ENCODE results near the gene CSPG4. TPM values are rescaled to one million over a fixed set of nuclear protein-coding genes. Genes with fewer than 3 reads are reported as not detected.

Gene CSPG4
- total and polyA plus RNA-seq, 10 of the 15 experiments (the other 5 are each of a cell fraction or from before 2014, with no cell fraction given): 0.02 to 2.2 (median 0.76) TPM

DNA sequence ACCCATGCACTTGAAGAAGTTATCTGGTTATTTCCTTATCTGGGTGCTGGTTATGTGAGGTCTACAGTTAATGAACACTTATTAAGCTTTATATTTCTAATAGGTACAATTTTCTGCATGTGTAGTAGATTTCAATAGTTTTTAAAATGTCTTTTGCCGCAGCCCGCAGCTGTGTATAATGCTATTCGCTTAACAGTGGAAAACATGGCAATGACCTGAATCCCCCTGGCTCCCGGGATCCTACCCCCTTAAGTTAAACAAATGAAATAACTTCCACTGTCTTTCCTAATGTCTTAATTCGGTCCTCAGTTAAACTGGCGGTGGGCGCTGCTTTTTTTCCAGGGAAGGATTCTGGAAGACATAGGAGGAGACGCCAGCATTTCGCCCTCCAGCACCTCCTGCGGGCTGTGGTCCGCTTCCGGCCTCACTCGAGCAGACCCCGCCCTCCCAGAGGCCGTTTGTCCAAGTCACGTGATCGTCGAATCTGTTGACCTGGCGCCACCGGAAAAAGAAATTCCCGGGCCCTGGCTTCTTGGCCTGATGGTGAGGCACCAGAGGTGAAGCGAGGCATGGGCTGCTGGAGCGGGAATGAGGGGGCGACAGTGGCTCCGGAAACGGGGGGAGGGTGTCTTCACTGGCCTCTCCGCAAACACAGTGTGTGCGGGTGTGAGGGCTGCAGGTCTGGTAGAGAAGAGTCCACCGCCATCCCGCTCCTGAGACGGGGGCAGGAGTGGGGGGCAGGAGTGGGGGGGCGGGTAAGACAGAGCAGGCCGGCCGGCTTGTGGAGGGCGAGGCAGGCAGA lies 45.6 kb upstream of the CSPG4 start (continued):
- TF ChIP-seq, protein P1, sequence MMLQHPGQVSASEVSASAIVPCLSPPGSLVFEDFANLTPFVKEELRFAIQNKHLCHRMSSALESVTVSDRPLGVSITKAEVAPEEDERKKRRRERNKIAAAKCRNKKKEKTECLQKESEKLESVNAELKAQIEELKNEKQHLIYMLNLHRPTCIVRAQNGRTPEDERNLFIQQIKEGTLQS (IDR thresholded peaks at IDR 0.05; ENCODE audit: borderline replicate concordance, extremely low read depth, low read depth, low read length): peak; percentile 52; the same call in 1 of the 2 replicates
- TF ChIP-seq FOS (IDR thresholded peaks at IDR 0.05; ENCODE audit: borderline replicate concordance, extremely low read depth, insufficient read length) (no peak), IKZF1 (conservative IDR thresholded peaks at IDR 0.05) (peak; percentile 80; the same call in 1 of the 2 replicates), BCLAF1 (IDR thresholded peaks at IDR 0.05) (no peak), MTA3 (IDR thresholded peaks at IDR 0.05; ENCODE audit: borderline replicate concordance, low read length) (no peak), RBBP5 (conservative IDR thresholded peaks at IDR 0.05) (no peak), HSF1 (IDR thresholded peaks at IDR 0.05; ENCODE audit: low read depth, low read length) (no peak), ESRRA (IDR thresholded peaks at IDR 0.05; ENCODE audit: low read length) (no peak), MEF2A (IDR thresholded peaks at IDR 0.05; ENCODE audit: insufficient read depth, low read depth, low read length) (no peak), SIN3A (IDR thresholded peaks at IDR 0.05; ENCODE audit: low read depth, low read length) (no peak), CREB1 (IDR thresholded peaks at IDR 0.05; ENCODE audit: low read depth) (0 out of 2 replicates have a peak, but pooled peaks have one; percentile 19), EP300 (IDR thresholded peaks at IDR 0.05; ENCODE audit: borderline replicate concordance in 1 of 2, control insufficient read depth in 1 of 2, low read depth in 2 of 2, low read length in 2 of 2) (no peak), ATF7 (IDR thresholded peaks at IDR 0.05; ENCODE audit: low read depth) (no peak), WRNIP1 (IDR thresholded peaks at IDR 0.05; ENCODE audit: borderline replicate concordance, low read depth, low read length) (no peak), NFYA (IDR thresholded peaks at IDR 0.05; ENCODE audit: borderline replicate concordance, low read depth, low read length) (no peak), CBFB (IDR thresholded peaks at IDR 0.05; ENCODE audit: low read depth) (peak; percentile 47; the same call in 1 of the 2 replicates), RCOR1 (conservative IDR thresholded peaks at IDR 0.05; ENCODE audit: low read depth, low read length) (no peak), TARDBP (IDR thresholded peaks at IDR 0.05; ENCODE audit: borderline replicate concordance) (no peak), TAF1 (IDR thresholded peaks at IDR 0.05; ENCODE audit: borderline replicate concordance, low read depth, low read length) (no peak), ZNF687 (IDR thresholded peaks at IDR 0.05) (0 out of 2 replicates have a peak, but pooled peaks have one; percentile 54), SRF (IDR thresholded peaks at IDR 0.05; ENCODE audit: low read depth in 2 of 2, low read length in 2 of 2) (no peak)
